Brain microvascular endothelial cell (primary cell): ENCODE data around the gene TRPM2.
A peak's percentile ranks its signal among the peaks of the same experiment; 100 is the strongest.

Source experiments
- DNase-seq: peaks from one replicate; pipeline ENCODE4 v3.0.0-alpha.2; 2020
- H3K27ac ChIP-seq: fragments of 250-450 bp; sonication (Bioruptor Pico); 2 replicates; pipeline ENCODE4 v1.5.1; 2020; ENCODE audit warnings: mild to moderate bottlenecking, moderate library complexity
- H3K27me3 ChIP-seq: fragments of 250-450 bp; sonication (Bioruptor Pico); replicated peaks from 2 replicates; pipeline ENCODE4 v1.5.1; 2020; ENCODE audit warnings: mild to moderate bottlenecking
- H3K36me3 ChIP-seq: fragments of 250-450 bp; sonication (Bioruptor Pico); replicated peaks from 2 replicates; pipeline ENCODE4 v1.5.1; 2020; ENCODE audit warnings: mild to moderate bottlenecking
- H3K4me3 ChIP-seq: 2 replicates; pipeline ENCODE4 v1.5.1; 2011; ENCODE audit warnings: low read depth, mild to moderate bottlenecking, control low read depth, low read length, moderate library complexity
- CTCF ChIP-seq: IDR thresholded peaks from 2 replicates; pipeline ENCODE4 v1.5.1; 2011; ENCODE audit warnings: low read depth, mild to moderate bottlenecking, moderate library complexity, low read length, control low read depth, inconsistent platforms; ENCODE audit errors: missing control alignments
- in situ Hi-C: cut with HindIII; loops from 2 replicates; pipeline ENCODE4 v1.10.0; 2017; ENCODE audit warnings: low sequenced_read_pairs, low pct_ligation_motif_present

TRPM2 gene

GRCh38 chr21:44450999-44451398 is 97.6 kb downstream of the TRPM2 start:
- Histone ChIP-seq H3K36me3 (no peaks in the 10 kb centered on the region), H3K27ac (no peak overlapping the region), H3K27me3 (peaks cover 6% of the 10 kb centered on the region), H3K4me3 (no peak overlapping the region)
- no peak for DNase-seq
- in situ Hi-C loops = no loop called here
- TF ChIP-seq CTCF = no peak

- DNase-seq = no peak
- no peak for TF ChIP-seq CTCF
- Histone ChIP-seq H3K36me3 (no peaks in the 10 kb centered on the region), H3K27ac (no peak overlapping the region), H3K27me3 (peaks cover 6% of the 10 kb centered on the region), H3K4me3 (no peak overlapping the region)
- in situ Hi-C loops = no loop called here
These were observed 99.7 kb downstream of the TRPM2 start for GRCh38 chr21:44453120-44453519.

GRCh38 chr21:44454058-44454457 is 100.6 kb downstream of the TRPM2 start:
- in situ Hi-C loops = no loop called here
- no peak for TF ChIP-seq CTCF
- Histone ChIP-seq H3K36me3 (no peaks in the 10 kb centered on the region), H3K27me3 (no peaks in the 10 kb centered on the region), H3K4me3 (no peak overlapping the region), H3K27ac (no peak overlapping the region)
- no peak for DNase-seq

GRCh38 chr21:44454747-44455523 is 101.5 kb downstream of the TRPM2 start, which contains the start of gene LRRC3:
Gene LRRC3 (plus strand): TSS chr21:44455510. CDS start chr21:44456645, 1,135 bp downstream.
- peak; percentile 69 for DNase-seq
- in situ Hi-C loops = no loop called here
- TF ChIP-seq CTCF = no peak
- Histone ChIP-seq H3K36me3 (no peaks in the 10 kb centered on the region), H3K27me3 (no peaks in the 10 kb centered on the region), H3K4me3 (peak within 1 kb of the TSS; percentile 47), H3K27ac (no peak within 1 kb of the TSS)

- H3K4me3 ChIP-seq = peak overlapping the region; percentile 47
- in situ Hi-C loops = no loop called here
- no peak for DNase-seq
- no peaks in the 10 kb centered on the region for H3K27me3 ChIP-seq
- peak; percentile 13 for TF ChIP-seq CTCF
- no peaks in the 10 kb centered on the region for H3K36me3 ChIP-seq
- no peak overlapping the region for H3K27ac ChIP-seq
These were observed 102.2 kb downstream of the TRPM2 start for GRCh38 chr21:44455524-44456213.
